GM08714 (cell line): ENCODE measurements around the gene SPIRE2.
A peak's percentile ranks its signal among the peaks of the same experiment; 100 is the strongest.
"Not testable (repeated sequence)": the region's sequence is repeated elsewhere in the genome, so short reads cannot be mapped to it uniquely, and the experiment has no call there.

Experiments used
- H3K4me3 ChIP-seq: fragments of 200-500 bp; sonication (Bioruptor generic); 2 replicates; pipeline ENCODE4 v1.5.1; 2014; ENCODE audit warnings: mild to moderate bottlenecking, low read length, inconsistent platforms
- ZNF274 ChIP-seq: IDR thresholded peaks from 2 replicates; pipeline ENCODE4 v1.6.1; 2012; ENCODE audit warnings: mild to moderate bottlenecking, low read depth, low read length

The SPIRE2 gene

DNA sequence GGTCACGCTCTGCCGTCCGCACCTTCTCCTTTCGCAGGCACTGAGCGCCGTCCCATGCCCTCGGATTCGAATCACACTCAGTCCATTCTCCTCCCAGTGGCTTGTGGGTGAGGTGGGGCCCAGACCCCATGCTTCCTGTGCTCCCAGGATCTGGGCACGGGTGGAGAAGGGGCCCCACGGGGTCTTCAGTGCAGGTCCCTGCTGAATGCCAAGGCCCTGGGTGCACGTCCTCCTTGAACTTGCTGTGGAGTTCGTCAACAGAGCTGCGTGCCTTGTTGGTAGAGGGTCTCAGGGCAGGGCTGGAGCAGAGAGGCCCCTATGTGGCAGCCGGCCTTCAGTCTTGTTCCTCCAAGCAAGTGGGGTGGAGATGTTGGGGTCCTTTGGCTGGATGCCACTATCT, 83.1 kb downstream of the SPIRE2 start:
- TF ChIP-seq ZNF274 = no peak
- H3K4me3 ChIP-seq = no peak overlapping the region

DNA sequence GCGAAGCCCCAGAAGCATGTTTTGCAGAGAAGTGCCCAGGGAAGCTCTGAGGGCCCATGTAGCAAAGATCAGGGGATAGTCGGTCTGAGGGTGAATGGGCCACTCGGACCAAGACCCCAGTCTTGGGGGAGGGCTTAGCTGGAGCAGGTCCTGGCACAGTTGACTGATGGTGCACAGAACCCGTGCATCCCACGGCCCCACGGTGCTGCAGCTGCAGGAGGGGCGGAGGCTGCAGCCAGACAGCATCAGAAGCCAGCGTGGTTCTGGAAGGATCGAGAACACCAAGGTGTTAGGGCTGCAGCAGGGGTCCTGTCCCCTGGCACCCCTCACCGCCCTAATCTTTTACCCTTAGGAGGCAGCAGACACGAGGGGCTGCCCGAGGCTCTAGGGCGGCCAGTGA, 83.9 kb downstream of the SPIRE2 start:
- H3K4me3 ChIP-seq = no peak overlapping the region
- no peak for TF ChIP-seq ZNF274

DNA sequence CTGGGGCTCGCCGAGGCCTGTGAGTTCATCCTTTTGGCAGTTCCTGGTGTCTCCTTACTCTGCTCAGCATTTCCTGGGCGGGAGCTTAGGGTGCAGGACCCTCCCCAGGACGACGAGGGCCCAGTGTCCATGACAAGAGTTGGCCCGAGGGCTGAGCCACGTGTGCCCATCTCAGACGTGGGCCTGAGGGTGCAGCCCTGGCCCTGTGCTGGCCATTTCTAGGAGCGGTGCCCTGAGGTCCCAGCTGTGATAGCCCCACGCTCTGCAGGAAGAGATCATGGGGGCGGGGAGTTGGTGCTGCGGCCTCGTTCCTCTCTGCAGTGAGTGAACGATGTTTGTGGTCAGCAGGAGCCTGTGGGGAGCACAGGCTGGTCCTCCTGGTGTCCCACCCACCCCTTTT, 84.4 kb downstream of the SPIRE2 start:
- H3K4me3 ChIP-seq = no peak overlapping the region
- no peak for TF ChIP-seq ZNF274

DNA sequence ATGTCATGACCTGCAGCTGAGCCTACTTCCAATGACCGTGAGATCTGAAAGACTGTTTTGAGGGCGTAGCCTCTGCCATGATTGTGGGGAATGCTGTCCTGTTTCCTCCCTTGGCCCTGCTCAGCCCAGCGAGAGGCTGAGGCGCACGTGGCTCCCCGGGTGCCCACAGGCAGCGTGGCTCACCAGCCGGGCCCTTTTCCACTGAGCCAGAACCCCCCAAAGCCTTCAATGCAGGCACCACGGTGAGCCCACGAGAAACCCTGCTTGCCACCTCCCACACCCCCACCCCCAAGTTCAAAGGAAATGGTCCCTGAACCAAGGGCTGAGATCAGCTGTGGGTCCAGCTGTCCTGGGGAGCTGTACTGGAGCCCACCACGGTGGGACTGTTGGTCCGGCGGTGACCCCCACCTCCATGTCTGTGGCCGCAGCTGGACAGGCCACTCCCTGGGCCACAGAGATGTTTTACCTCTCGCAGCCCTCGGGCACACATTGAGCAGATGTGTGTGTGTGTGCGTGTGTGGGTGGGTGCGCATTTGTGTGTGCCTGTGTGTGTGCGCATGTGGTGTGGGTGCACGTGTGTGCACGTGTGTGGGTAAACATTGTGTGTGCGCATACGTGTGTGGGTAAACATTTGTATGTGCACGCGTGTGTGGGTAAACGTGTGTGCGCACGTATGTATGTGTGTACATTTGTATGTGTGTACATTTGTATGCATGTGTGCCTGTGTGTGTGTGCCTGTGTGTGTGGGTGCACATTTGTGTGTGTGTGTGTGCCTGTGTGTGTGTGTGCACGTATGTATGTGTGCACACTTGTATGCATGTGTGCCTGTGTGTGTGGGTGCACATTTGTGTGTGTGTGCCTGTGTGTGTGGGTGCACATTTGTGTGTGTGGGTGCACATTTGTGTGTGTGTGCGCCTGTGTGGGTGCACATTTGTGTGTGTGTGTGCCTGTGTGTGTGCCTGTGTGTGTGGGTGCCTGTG, 85.4 kb downstream of the SPIRE2 start:
- no peak overlapping the region for H3K4me3 ChIP-seq
- no peak for TF ChIP-seq ZNF274

DNA sequence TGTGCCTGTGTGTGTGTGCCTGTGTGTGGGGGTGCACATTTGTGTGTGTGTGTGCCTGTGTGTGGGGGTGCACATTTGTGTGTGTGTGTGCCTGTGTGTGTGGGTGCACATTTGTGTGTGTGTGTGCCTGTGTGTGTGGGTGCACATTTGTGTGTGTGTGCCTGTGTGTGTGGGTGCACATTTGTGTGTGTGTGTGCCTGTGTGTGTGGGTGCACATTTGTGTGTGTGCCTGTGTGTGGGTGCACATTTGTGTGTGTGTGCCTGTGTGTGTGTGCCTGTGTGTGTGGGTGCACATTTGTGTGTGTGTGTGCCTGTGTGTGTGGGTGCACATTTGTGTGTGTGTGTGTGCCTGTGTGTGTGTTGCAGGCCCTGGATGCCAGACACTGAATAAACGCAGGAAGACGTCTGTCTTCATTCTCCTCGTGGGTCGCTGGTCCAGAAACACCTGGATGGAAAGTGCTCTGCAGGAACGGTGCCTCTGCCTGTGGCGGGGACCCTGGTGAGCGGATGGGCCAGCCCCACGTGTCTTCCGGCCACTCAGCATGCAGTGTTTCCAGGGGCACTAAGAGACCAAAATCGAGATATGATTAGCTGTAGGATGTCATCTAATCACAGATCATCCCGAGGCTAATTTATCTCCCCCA, 86.5 kb downstream of the SPIRE2 start:
- not testable (repeated sequence) for H3K4me3 ChIP-seq

DNA sequence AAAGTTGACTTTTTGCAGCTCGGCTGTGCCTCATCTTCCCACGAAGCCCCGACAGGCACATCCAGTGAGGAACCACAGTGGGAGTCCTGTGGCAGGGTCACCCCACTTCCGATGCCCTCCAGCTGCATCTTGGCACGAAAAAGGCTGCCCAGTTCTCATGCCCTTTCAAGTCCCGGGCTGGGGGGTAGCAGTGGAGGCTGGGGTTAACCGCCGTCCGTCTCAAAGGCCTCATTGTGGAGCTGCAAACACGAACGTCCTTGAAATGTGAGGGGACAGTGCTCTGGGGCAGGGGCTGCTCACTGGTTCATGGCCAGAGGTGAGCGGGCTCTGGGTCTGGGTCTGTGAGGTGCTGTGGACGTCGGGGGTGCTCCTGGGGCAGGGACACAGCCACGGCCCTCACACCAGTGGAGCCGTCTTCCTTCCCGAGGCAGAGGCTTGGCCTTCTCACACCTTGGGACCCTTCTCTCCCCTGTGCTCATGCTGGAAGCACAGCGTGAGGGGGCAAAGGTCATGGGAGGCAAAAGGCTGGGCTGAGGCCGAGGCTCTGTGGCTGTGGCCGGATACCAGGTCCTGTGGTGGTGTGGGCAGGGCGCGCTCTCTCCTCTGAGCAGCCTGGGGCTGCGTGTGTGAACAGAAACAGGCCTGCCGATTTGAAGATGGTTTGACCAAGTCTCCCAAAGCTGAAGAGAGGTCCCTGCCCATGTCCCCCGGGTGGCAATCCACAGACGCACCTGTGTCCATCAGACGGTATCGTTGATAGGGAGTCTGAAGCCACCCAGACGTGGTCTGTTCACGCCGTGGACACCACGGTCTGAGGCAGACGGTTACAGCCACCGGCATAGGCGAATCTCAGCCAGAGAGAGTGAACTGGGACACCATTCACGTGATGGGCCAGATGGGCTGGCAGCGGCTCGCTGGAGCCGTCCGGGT, 87.3 kb downstream of the SPIRE2 start:
- H3K4me3 ChIP-seq = no peak overlapping the region
- TF ChIP-seq ZNF274 = no peak

DNA sequence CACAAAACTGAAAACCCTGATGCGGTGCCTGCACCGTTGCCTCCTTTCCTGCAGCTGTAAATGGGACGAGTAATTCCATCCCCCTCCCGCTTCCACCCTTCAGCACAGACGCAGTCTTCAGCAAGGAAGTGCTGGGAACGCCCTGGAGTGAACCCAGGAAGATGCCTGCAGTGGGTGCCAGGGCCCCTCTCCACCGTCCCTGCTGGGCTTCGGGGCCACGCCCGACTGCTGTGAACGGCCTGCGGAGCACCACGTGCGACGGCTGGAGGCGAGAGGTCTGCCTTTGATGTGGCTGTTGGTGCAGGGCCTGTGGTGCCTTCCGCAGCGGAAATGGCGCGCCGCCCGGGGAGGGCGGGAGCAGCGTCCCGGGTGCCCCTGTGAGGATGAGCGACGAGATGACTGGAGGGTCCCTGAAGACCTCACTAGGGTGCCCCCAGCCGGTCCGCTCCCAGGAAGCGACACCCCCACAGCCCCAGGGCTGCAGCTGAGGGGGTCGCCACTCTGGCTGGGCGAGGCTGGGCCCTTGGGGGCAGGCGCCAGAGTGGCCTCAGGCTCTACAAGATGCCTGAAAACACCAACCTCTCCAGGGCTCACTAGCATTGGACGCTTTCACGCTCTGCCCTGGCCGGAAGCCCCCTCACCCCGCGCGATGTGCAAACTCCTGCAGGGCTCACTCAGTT, 89.6 kb downstream of the SPIRE2 start:
- no peak for TF ChIP-seq ZNF274
- H3K4me3 ChIP-seq = peak overlapping the region; percentile 2; the same call in 1 of the 2 replicates

DNA sequence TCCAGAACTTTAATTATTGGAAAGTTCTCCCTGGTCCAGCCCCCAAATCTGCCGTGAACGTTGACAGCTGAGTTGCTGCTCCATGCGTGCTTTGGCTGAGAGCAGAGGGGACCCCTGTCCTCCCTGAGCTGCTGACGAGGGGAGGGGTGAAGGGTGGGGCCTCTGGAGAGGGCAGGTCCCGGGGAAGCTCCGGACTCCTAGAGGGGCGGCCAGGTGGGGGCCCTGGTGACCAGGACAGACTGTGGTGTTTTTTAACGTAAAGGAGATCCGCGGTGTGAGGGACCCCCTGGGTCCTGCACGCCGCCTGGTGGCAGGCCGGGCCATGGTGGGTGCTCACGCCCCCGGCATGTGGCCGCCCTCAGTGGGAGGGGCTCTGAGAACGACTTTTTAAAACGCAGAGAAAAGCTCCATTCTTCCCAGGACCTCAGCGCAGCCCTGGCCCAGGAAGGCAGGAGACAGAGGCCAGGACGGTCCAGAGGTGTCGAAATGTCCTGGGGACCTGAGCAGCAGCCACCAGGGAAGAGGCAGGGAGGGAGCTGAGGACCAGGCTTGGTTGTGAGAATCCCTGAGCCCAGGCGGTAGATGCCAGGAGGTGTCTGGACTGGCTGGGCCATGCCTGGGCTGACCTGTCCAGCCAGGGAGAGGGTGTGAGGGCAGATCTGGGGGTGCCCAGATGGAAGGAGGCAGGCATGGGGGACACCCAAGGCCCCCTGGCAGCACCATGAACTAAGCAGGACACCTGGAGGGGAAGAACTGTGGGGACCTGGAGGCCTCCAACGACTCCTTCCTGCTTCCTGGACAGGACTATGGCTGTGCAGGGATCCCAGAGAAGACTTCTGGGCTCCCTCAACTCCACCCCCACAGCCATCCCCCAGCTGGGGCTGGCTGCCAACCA, 90.4 kb downstream of the SPIRE2 start, which contains the start of gene MC1R:
Gene MC1R, plus strand, starts transcription at position 410 of the 895 bp plus-strand sequence. Its CDS starts 397 bp downstream, at position 807.
- H3K4me3 ChIP-seq = peak within 1 kb of the TSS; percentile 2; the same call in 1 of the 2 replicates
- no peak for TF ChIP-seq ZNF274

DNA sequence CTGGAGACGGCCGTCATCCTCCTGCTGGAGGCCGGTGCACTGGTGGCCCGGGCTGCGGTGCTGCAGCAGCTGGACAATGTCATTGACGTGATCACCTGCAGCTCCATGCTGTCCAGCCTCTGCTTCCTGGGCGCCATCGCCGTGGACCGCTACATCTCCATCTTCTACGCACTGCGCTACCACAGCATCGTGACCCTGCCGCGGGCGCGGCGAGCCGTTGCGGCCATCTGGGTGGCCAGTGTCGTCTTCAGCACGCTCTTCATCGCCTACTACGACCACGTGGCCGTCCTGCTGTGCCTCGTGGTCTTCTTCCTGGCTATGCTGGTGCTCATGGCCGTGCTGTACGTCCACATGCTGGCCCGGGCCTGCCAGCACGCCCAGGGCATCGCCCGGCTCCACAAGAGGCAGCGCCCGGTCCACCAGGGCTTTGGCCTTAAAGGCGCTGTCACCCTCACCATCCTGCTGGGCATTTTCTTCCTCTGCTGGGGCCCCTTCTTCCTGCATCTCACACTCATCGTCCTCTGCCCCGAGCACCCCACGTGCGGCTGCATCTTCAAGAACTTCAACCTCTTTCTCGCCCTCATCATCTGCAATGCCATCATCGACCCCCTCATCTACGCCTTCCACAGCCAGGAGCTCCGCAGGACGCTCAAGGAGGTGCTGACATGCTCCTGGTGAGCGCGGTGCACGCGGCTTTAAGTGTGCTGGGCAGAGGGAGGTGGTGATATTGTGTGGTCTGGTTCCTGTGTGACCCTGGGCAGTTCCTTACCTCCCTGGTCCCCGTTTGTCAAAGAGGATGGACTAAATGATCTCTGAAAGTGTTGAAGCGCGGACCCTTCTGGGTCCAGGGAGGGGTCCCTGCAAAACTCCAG, 91.5 kb downstream of the SPIRE2 start:
- no peak overlapping the region for H3K4me3 ChIP-seq
- no peak for TF ChIP-seq ZNF274

DNA sequence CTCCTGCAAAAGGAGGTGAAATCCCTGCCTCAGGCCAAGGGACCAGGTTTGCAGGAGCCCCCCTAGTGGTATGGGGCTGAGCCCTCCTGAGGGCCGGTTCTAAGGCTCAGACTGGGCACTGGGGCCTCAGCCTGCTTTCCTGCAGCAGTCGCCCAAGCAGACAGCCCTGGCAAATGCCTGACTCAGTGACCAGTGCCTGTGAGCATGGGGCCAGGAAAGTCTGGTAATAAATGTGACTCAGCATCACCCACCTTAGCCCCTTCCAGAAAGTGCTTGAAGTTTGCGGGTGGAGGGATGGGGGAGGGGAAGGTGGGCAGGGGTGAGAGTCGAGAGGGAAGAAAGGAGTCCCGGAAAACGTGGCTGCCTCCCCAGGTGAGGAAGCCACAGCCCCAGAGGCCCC, 92.4 kb downstream of the SPIRE2 start:
- no peak overlapping the region for H3K4me3 ChIP-seq

More for the DNA sequence above, 92.4 kb downstream of the SPIRE2 start:
- no peak for TF ChIP-seq ZNF274
